Glutamatergic neuron (in vitro differentiated cells): ENCODE measurements around the gene NR2F1. TPM values are rescaled to one million over a fixed set of nuclear protein-coding genes. Genes with fewer than 3 reads are reported as not detected.

ENCODE experiments used
- DNase-seq: peaks from one replicate; pipeline ENCODE4 v3.0.0; 2022
- H3K27ac Mint-ChIP-seq: one replicate; pipeline ENCODE4 v1.8.0; 2020; ENCODE audit warnings: mild to moderate bottlenecking, mixed read lengths, inconsistent platforms; ENCODE audit not compliant: unreplicated experiment
- H3K27me3 Mint-ChIP-seq: one replicate; pipeline ENCODE4 v1.8.0; 2020; ENCODE audit warnings: mild to moderate bottlenecking, moderate library complexity, mixed read lengths, inconsistent platforms; ENCODE audit not compliant: unreplicated experiment
- H3K36me3 Mint-ChIP-seq: one replicate; pipeline ENCODE4 v1.8.0; 2020; ENCODE audit warnings: mild to moderate bottlenecking, mixed read lengths, inconsistent platforms; ENCODE audit not compliant: unreplicated experiment
- H3K4me1 Mint-ChIP-seq: one replicate; pipeline ENCODE4 v1.8.0; 2020; ENCODE audit warnings: mild to moderate bottlenecking, low read depth, mixed read lengths, inconsistent platforms; ENCODE audit not compliant: unreplicated experiment
- H3K4me3 Mint-ChIP-seq: one replicate; pipeline ENCODE4 v1.8.0; 2020; ENCODE audit warnings: mild to moderate bottlenecking, mixed read lengths, inconsistent platforms; ENCODE audit not compliant: unreplicated experiment
- H3K9me3 Mint-ChIP-seq: one replicate; pipeline ENCODE4 v1.8.0; 2020; ENCODE audit warnings: mild to moderate bottlenecking, moderate library complexity, mixed read lengths, inconsistent platforms; ENCODE audit not compliant: unreplicated experiment
- CTCF ChIP-seq: fragments of 200-600 bp; sonication (generic); IDR thresholded peaks from one replicate; pipeline ENCODE4 v1.5.0; 2021; ENCODE audit not compliant: partially characterized antibody, unreplicated experiment
- total RNA-seq: library from RNA; stranded (reverse); fragmentation: NEBNext Ultra II Directional; extraction: Animal tissue kit (Norgen Biotek cat#: 25700); gene quantifications from one replicate; pipeline ENCODE4 v1.2.1, GENCODE V29; 2021; ENCODE audit not compliant: unreplicated experiment

Gene NR2F1
- total RNA-seq, 1 donor from 2014 or later: 0.37 TPM

- Mint-ChIP-seq H3K4me1 (peaks cover 1% of the 10 kb centered on the region), H3K36me3 (no peaks in the 10 kb centered on the region), H3K27me3 (peaks cover 51% of the 10 kb centered on the region), H3K9me3 (peaks cover 19% of the 10 kb centered on the region), H3K27ac (no peak overlapping the region), H3K4me3 (no peak overlapping the region)
- no peak for TF ChIP-seq CTCF
- DNase-seq: no peak
Measured at GRCh38 chr5:93608855-93609254, 25.8 kb downstream of the NR2F1 start.

- Mint-ChIP-seq H3K27me3 (peaks cover 53% of the 10 kb centered on the region), H3K4me3 (no peak overlapping the region), H3K27ac (no peak overlapping the region), H3K36me3 (no peaks in the 10 kb centered on the region), H3K4me1 (peaks cover 1% of the 10 kb centered on the region), H3K9me3 (peaks cover 17% of the 10 kb centered on the region)
- no peak for TF ChIP-seq CTCF
- DNase-seq: no peak
Measured at GRCh38 chr5:93609762-93610161, 26.7 kb downstream of the NR2F1 start.

DNA sequence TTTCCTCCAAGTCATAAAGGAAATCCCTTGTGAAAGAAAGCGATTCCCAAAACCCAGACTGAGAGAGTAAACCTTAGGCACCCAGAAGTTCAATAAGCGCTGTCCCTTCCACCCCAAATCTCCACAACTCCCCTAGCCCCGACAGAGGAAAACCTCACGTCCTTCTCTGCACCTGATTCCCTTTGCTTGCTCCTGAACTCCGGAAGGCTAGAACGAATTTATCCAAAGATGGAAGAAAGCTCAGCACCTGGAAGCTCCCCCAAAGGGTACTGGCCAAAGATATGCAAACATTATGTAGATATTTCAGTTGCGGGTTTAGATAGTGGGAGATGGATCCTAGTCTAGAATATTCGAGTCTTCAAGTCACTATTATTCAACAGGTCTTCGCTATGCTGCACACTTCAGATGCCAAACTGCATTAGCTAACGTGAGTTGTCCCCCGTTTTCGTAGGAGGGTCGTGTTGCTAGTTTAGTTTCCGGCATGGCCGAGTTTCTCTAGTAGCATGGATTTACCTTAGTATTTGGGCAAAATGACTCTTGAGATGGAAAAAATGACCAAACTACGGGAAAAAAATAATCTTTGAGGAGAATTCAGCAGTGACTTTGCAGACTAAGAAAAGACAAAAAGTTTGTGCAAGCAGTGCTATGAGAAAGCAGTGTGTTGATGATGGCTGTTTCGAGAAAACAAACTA is 27.7 kb downstream of the NR2F1 start:
- Mint-ChIP-seq H3K4me1 (peaks cover 1% of the 10 kb centered on the region), H3K27me3 (peaks cover 46% of the 10 kb centered on the region), H3K27ac (no peak overlapping the region), H3K9me3 (peaks cover 18% of the 10 kb centered on the region), H3K36me3 (no peaks in the 10 kb centered on the region), H3K4me3 (no peak overlapping the region)
- TF ChIP-seq CTCF: no peak
- no peak for DNase-seq

DNA sequence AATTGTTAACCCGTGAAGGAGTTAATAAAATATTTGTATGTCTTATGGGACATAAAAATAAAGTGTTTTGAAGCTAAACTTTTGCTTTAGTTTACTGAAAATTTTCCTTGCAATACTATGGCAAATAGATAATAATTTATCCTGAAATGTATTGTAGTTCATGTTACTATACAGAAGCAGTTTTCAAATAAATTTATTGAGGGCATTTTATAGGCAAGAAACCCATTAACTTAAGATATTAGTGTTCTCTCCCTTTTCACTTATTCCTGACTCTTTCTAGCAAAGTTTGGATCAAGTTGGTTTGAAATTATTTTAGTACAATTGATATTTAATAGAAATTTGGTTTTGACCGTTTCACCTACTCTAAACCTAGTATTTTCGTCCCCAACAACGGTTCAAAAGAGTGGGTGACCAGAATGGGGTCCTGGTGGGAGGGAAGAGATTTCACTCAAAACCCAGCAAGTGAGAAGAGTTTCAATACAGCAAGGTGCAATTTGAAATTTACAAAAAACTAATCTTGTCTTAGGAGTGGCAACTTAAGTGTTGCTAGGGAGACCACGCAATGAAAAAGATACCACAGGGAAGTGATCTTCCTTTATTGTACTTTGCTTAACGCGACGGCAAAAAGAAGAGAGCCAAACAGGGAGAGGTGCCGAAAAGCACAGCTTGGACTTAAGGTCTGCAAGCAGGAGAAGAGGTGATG is 28.4 kb downstream of the NR2F1 start:
- no peak for DNase-seq
- peaks cover 18% of the 10 kb centered on the region for H3K9me3 Mint-ChIP-seq
- no peaks in the 10 kb centered on the region for H3K36me3 Mint-ChIP-seq
- peaks cover 1% of the 10 kb centered on the region for H3K4me1 Mint-ChIP-seq
- H3K4me3 Mint-ChIP-seq: no peak overlapping the region
- no peak for TF ChIP-seq CTCF
- H3K27ac Mint-ChIP-seq: no peak overlapping the region
- H3K27me3 Mint-ChIP-seq: peaks cover 49% of the 10 kb centered on the region
